Endothelial cell of umbilical vein (primary cell): ENCODE data around the gene DUS2.

Source experiments
- CTCF ChIP-seq, 2 donors: IDR thresholded peaks; 1 replicate in 1 of 2; 2 replicates in 1 of 2; pipeline ENCODE4 v1.5.1; 2011; ENCODE audit warnings: low read length in 2 of 2, mild to moderate bottlenecking in 2 of 2, moderate library complexity in 2 of 2, control low read depth in 1 of 2, inconsistent platforms in 1 of 2, low read depth in 1 of 2; ENCODE audit not compliant: insufficient read depth in 1 of 2; ENCODE audit errors: extremely low read depth in 1 of 2
- MAX ChIP-seq: IDR thresholded peaks from 2 replicates; pipeline ENCODE4 v1.6.1; 2011; ENCODE audit not compliant: insufficient read depth, insufficient read length
- POLR2AphosphoS5 ChIP-seq: IDR thresholded peaks from 2 replicates; pipeline ENCODE4 v1.6.1; 2012; ENCODE audit warnings: low read depth, mild to moderate bottlenecking, control low read depth, low read length, moderate library complexity; ENCODE audit not compliant: insufficient read depth

DNA sequence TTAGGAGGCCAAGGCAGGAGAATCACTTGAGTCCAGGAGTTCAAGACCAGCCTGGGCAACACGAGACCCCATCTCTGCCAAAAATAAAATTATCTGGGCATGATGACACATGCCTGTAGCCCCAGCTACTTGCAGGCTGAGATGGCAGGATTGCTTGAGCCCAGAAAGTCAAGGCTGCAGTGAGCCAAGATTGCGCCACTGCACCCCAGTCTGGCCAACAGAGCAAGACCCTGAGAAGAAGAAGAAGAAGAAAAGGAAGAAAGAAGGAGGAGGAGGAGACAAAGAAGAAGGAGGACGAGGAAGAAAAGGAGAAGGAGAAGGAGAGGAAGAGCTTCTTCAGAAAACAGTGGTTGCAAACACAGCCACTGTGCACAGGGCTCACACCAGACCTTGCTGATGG, 34.4 kb upstream of the DUS2 start:
- TF ChIP-seq MAX (no peak), POLR2AphosphoS5 (no peak), CTCF (IDR thresholded peaks at IDR 0.05; ENCODE audit: extremely low read depth in 1 of 2, insufficient read depth in 1 of 2, low read depth in 1 of 2, low read length in 2 of 2) (no peak)
